Measurements from ENCODE around the gene SEL1L. TPM values are rescaled to one million over a fixed set of nuclear protein-coding genes. Genes with fewer than 3 reads are reported as not detected.

SEL1L gene
- total RNA-seq, 1 donor from 2014 or later = 28.0 TPM

DNA sequence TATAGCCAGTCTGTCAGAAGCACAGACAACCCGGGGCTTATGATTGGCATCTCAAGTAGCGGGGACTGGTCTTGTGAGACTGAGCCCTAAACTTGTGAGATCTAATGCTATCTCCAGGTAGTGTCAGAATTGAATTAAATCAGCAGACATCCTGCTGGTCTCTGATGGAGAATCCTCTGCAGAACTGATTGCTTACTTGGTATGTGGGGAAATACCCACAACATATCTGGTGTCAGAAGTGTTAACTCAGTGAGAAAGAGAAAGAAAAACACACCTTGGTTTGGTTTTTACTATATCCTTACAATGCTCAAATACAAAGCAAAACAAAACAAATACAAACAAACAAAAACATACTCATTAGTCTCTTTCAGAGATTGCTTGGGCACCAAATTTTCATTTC lies 10.0 kb downstream of the SEL1L start:
- no peak overlapping the region for H3K27ac Mint-ChIP-seq
- Histone ChIP-seq H3K27ac (no peak overlapping the region), H3K79me2 (ENCODE audit: low read depth) (peaks cover 8% of the 10 kb centered on the region), H4K20me1 (ENCODE audit: low read depth) (no peaks in the 10 kb centered on the region), H3F3A (ENCODE audit: low read depth) (no peaks in the 10 kb centered on the region), H3K9me3 (ENCODE audit: low read depth) (no peaks in the 10 kb centered on the region), H3K4me3 (no peak overlapping the region), H3K27me3 (no peaks in the 10 kb centered on the region), H3K9ac (no peak overlapping the region), H2AFZ (replicated peaks) (no peak overlapping the region), H3K36me3 (peaks cover 7% of the 10 kb centered on the region), H3K4me2 (no peak overlapping the region), H3K4me1 (no peaks in the 10 kb centered on the region)
- DNase-seq (ENCODE audit: low spot score) = no peak
- H3K27me3 Mint-ChIP-seq (ENCODE audit: insufficient read depth, low read depth) = no peaks in the 10 kb centered on the region
- TF ChIP-seq CTCF (IDR thresholded peaks at IDR 0.05) (no peak), EZH2 (IDR thresholded peaks at IDR 0.05) (no peak), EZH2phosphoT487 (IDR thresholded peaks at IDR 0.05) (no peak)
- no peaks in the 10 kb centered on the region for H3K9me3 Mint-ChIP-seq
- H3K4me3 Mint-ChIP-seq = no peak overlapping the region
- peaks cover 7% of the 10 kb centered on the region for H3K4me1 Mint-ChIP-seq
- peaks cover 12% of the 10 kb centered on the region for H3K36me3 Mint-ChIP-seq

- no peak overlapping the region for H3K27ac ChIP-seq
- no peaks in the 10 kb centered on the region for H3K9me3 ChIP-seq (ENCODE audit: low read depth)
- H3K36me3 Mint-ChIP-seq = peaks cover 12% of the 10 kb centered on the region
- H3K9ac ChIP-seq = no peak overlapping the region
- no peak overlapping the region for H3K4me3 ChIP-seq
- DNase-seq (ENCODE audit: low spot score) = no peak
- no peaks in the 10 kb centered on the region for H3K27me3 ChIP-seq
- H3K36me3 ChIP-seq = peaks cover 7% of the 10 kb centered on the region
- TF ChIP-seq EZH2 (IDR thresholded peaks at IDR 0.05) = no peak
- no peak for TF ChIP-seq EZH2phosphoT487 (IDR thresholded peaks at IDR 0.05)
- TF ChIP-seq CTCF (IDR thresholded peaks at IDR 0.05) = no peak
- no peaks in the 10 kb centered on the region for H4K20me1 ChIP-seq (ENCODE audit: low read depth)
- no peaks in the 10 kb centered on the region for H3K4me1 ChIP-seq
- H3K9me3 Mint-ChIP-seq = no peaks in the 10 kb centered on the region
- no peak overlapping the region for H3K4me3 Mint-ChIP-seq
- peaks cover 2% of the 10 kb centered on the region for H3K79me2 ChIP-seq (ENCODE audit: low read depth)
- no peak overlapping the region for H3K27ac Mint-ChIP-seq
- H3K4me1 Mint-ChIP-seq = peaks cover 7% of the 10 kb centered on the region
- H3F3A ChIP-seq (ENCODE audit: low read depth) = no peaks in the 10 kb centered on the region
- no peak overlapping the region for H3K4me2 ChIP-seq
- H3K27me3 Mint-ChIP-seq (ENCODE audit: insufficient read depth, low read depth) = no peaks in the 10 kb centered on the region
- no peak overlapping the region for H2AFZ ChIP-seq (replicated peaks)
Measured at GRCh38 chr14:81523016-81523415, 10.6 kb downstream of the SEL1L start.

DNA sequence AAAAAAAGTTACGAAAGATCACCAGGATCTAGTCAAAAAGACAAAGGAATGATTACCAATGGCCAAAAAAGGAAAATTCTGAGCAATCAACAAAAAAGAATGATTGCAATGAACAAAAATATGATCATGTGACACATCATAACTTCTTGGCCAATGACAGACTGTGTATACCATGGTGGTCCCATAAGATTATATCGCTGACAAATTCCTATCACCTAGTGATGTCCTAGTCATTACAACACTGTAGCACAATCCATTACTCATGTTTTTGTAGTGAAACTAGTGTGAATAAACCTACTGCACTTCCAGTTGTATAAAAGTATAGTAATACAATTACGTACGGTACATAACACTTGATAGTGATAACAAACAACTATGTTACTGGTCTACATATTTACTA lies 12.3 kb downstream of the SEL1L start:
- no peak overlapping the region for H3K27ac Mint-ChIP-seq
- Histone ChIP-seq H4K20me1 (ENCODE audit: low read depth) (no peaks in the 10 kb centered on the region), H3K27ac (no peak overlapping the region), H3F3A (ENCODE audit: low read depth) (no peaks in the 10 kb centered on the region), H3K9ac (no peak overlapping the region), H3K9me3 (ENCODE audit: low read depth) (no peaks in the 10 kb centered on the region), H2AFZ (replicated peaks) (no peak overlapping the region), H3K79me2 (ENCODE audit: low read depth) (no peaks in the 10 kb centered on the region), H3K4me1 (peaks cover 9% of the 10 kb centered on the region), H3K4me3 (no peak overlapping the region), H3K27me3 (no peaks in the 10 kb centered on the region), H3K4me2 (no peak overlapping the region), H3K36me3 (peaks cover 7% of the 10 kb centered on the region)
- no peaks in the 10 kb centered on the region for H3K27me3 Mint-ChIP-seq (ENCODE audit: insufficient read depth, low read depth)
- H3K9me3 Mint-ChIP-seq = no peaks in the 10 kb centered on the region
- no peak overlapping the region for H3K4me3 Mint-ChIP-seq
- TF ChIP-seq CTCF (IDR thresholded peaks at IDR 0.05) (no peak), EZH2phosphoT487 (IDR thresholded peaks at IDR 0.05) (no peak), EZH2 (IDR thresholded peaks at IDR 0.05) (no peak)
- peaks cover 7% of the 10 kb centered on the region for H3K4me1 Mint-ChIP-seq
- DNase-seq (ENCODE audit: low spot score) = no peak
- H3K36me3 Mint-ChIP-seq = peaks cover 7% of the 10 kb centered on the region

Measured in neural progenitor cell (in vitro differentiated cells).